Measurements from ENCODE around the gene PCTP.

DNA sequence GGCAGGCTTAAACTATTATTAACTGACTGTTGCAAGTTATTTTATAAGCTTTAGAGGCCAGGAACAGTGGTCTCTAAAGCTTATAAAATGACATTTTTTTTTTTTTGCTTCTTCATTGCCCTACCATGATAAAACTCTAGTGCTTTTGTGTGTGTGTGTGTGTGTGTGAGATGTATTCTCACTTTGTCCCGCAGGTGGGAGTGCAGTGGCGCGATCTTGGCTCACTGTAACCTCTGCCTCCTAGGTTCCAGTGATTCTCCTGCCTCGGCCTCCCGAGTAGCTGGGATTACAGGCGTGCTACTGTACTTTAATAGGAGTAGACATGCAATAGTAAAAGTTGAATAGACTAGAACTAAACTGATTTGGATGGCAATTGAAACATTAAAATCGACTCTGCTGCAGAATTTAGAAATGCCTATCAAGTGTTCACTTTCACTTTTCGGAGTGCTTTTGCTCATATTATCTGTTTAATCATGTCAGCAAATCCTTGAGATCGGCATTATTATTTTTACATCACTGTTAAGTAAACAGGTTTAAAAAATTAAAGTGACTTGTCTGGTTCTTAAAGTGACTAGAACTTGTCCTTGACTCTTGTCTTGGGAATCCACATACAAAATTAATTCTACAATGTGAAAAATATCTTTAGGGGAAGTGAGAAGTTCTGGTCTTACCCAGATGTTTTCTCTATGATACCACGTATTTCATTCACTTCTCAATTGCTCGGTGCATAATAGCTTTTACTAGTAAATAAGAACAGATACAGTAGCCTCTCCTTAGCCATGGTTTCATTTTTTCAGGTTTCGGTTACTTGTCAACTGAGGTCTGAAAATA is 8.4 kb upstream of the PCTP start:
- TF ChIP-seq POLR2A (IDR thresholded peaks at IDR 0.05) = no peak
- TF ChIP-seq, protein P1, sequence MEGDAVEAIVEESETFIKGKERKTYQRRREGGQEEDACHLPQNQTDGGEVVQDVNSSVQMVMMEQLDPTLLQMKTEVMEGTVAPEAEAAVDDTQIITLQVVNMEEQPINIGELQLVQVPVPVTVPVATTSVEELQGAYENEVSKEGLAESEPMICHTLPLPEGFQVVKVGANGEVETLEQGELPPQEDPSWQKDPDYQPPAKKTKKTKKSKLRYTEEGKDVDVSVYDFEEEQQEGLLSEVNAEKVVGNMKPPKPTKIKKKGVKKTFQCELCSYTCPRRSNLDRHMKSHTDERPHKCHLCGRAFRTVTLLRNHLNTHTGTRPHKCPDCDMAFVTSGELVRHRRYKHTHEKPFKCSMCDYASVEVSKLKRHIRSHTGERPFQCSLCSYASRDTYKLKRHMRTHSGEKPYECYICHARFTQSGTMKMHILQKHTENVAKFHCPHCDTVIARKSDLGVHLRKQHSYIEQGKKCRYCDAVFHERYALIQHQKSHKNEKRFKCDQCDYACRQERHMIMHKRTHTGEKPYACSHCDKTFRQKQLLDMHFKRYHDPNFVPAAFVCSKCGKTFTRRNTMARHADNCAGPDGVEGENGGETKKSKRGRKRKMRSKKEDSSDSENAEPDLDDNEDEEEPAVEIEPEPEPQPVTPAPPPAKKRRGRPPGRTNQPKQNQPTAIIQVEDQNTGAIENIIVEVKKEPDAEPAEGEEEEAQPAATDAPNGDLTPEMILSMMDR (IDR thresholded peaks at IDR 0.05) = no peak

Measured in testis (tissue), 2 donors.